Hindlimb muscle (tissue), 1 donor: ENCODE data around the gene CHRM4. TPM values are rescaled to one million over a fixed set of nuclear protein-coding genes. Genes with fewer than 3 reads are reported as not detected.

Source experiments
- DNase-seq: peaks from one replicate; pipeline ENCODE4 v3.0.0-alpha.2; 2013
- polyA plus RNA-seq: library from polyadenylated mRNA; unstranded; fragments of 120-200 nt; gene quantifications from one replicate; pipeline ENCODE4 v1.2.1, GENCODE V29; 2013; ENCODE audit not compliant: insufficient read length

CHRM4 gene
- polyA plus RNA-seq, 1 donor: not detected

- DNase-seq: peak; percentile 78
These were observed 24.2 kb downstream of the CHRM4 start for GRCh38 chr11:46367244-46367915.

- DNase-seq: no peak
These were observed 24.9 kb downstream of the CHRM4 start for GRCh38 chr11:46366661-46367161.

GRCh38 chr11:46366260-46366659 lies 25.3 kb downstream of the CHRM4 start:
- no peak for DNase-seq

GRCh38 chr11:46364791-46365190 lies 26.8 kb downstream of the CHRM4 start:
- no peak for DNase-seq

GRCh38 chr11:46364056-46364455 lies 27.5 kb downstream of the CHRM4 start:
- DNase-seq: no peak

GRCh38 chr11:46363455-46364005 lies 28.0 kb downstream of the CHRM4 start:
- DNase-seq: peak; percentile 48

- no peak for DNase-seq
These were observed 28.6 kb downstream of the CHRM4 start for GRCh38 chr11:46363031-46363407.

GRCh38 chr11:46362156-46363030 lies 29.2 kb downstream of the CHRM4 start:
- DNase-seq: no peak

GRCh38 chr11:46361283-46362155 lies 30.1 kb downstream of the CHRM4 start:
- DNase-seq: peak; percentile 74

- DNase-seq: no peak
These were observed 30.7 kb downstream of the CHRM4 start for GRCh38 chr11:46360878-46361277.

- DNase-seq: no peak
These were observed 31.6 kb downstream of the CHRM4 start for GRCh38 chr11:46359953-46360352.

- DNase-seq: no peak
These were observed 34.1 kb downstream of the CHRM4 start for GRCh38 chr11:46357483-46357936.

GRCh38 chr11:46356924-46357482 lies 34.6 kb downstream of the CHRM4 start:
- DNase-seq: no peak

GRCh38 chr11:46353698-46354097 lies 37.9 kb downstream of the CHRM4 start:
- DNase-seq: no peak

- DNase-seq: no peak
These were observed 39.3 kb downstream of the CHRM4 start for GRCh38 chr11:46352063-46352841.

GRCh38 chr11:46351606-46352005 lies 40.0 kb downstream of the CHRM4 start:
- no peak for DNase-seq

GRCh38 chr11:46351148-46351547 lies 40.4 kb downstream of the CHRM4 start:
- DNase-seq: no peak

- DNase-seq: no peak
These were observed 40.9 kb downstream of the CHRM4 start for GRCh38 chr11:46350695-46351094.

GRCh38 chr11:46348566-46349401 lies 42.8 kb downstream of the CHRM4 start:
- DNase-seq: no peak

GRCh38 chr11:46347637-46348311 lies 43.8 kb downstream of the CHRM4 start:
- no peak for DNase-seq
